Neural cell (in vitro differentiated cells): ENCODE measurements around the gene FOXO3. TPM values are rescaled to one million over a fixed set of nuclear protein-coding genes. Genes with fewer than 3 reads are reported as not detected.

ENCODE experiments used
- H2AFZ ChIP-seq: fragments of 200-600, 300-800 bp; sonication (generic), shearing (Covaris generic); 2 replicates; pipeline ENCODE4 v1.6.0; 2014; ENCODE audit warnings: low read depth, mild to moderate bottlenecking, antibody characterized with exemption, low read length, moderate library complexity
- H3F3A ChIP-seq: fragments of 200-600 bp; shearing (Covaris generic); 2 replicates; pipeline ENCODE4 v1.6.1; 2016; ENCODE audit warnings: mild to moderate bottlenecking, moderate library complexity, mixed read lengths, antibody characterized with exemption, low read length; ENCODE audit not compliant: insufficient read depth, poor library complexity, severe bottlenecking
- H3K27ac ChIP-seq: fragments of 200-600, 300-800 bp; sonication (generic), shearing (Covaris generic); 2 replicates; pipeline ENCODE4 v1.5.1; 2014; ENCODE audit warnings: mild to moderate bottlenecking, low read length, moderate library complexity
- H3K27me3 ChIP-seq: fragments of 300-800, 200-600 bp; sonication (generic), shearing (Covaris generic); 2 replicates; pipeline ENCODE4 v1.6.0; 2014; ENCODE audit warnings: mild to moderate bottlenecking, low read depth, low read length, moderate library complexity; ENCODE audit not compliant: insufficient read depth
- H3K36me3 ChIP-seq: fragments of 300-800, 200-600 bp; sonication (generic), shearing (Covaris generic); 2 replicates; pipeline ENCODE4 v1.5.1; 2014; ENCODE audit warnings: mild to moderate bottlenecking, antibody characterized with exemption, low read length, moderate library complexity; ENCODE audit not compliant: insufficient read depth
- H3K4me2 ChIP-seq: fragments of 300-800, 200-600 bp; sonication (generic), shearing (Covaris generic); 2 replicates; pipeline ENCODE4 v1.6.0; 2014; ENCODE audit warnings: mild to moderate bottlenecking, low read length
- H3K4me3 ChIP-seq: fragments of 300-800, 200-600 bp; sonication (generic), shearing (Covaris generic); 2 replicates; pipeline ENCODE4 v1.5.1; 2014; ENCODE audit warnings: mild to moderate bottlenecking, low read length, moderate library complexity
- H3K79me2 ChIP-seq: fragments of 200-600 bp; shearing (Covaris generic); replicated peaks from 2 replicates; pipeline ENCODE4 v1.6.0; 2014; ENCODE audit warnings: mild to moderate bottlenecking, low read length, moderate library complexity; ENCODE audit not compliant: insufficient read depth
- H3K9ac ChIP-seq: fragments of 300-800, 200-600 bp; sonication (generic), shearing (Covaris generic); 2 replicates; pipeline ENCODE4 v1.6.1; 2016; ENCODE audit warnings: mild to moderate bottlenecking, low read length, mixed read lengths
- H3K9me2 ChIP-seq: fragments of 200-600 bp; shearing (Covaris generic); 2 replicates; pipeline ENCODE4 v1.6.1; 2016; ENCODE audit warnings: mild to moderate bottlenecking, low read length, mixed read lengths; ENCODE audit not compliant: insufficient read depth
- H3K9me3 ChIP-seq: fragments of 200-600, 300-800 bp; sonication (generic), shearing (Covaris generic); 2 replicates; pipeline ENCODE4 v1.6.1; 2016; ENCODE audit warnings: mild to moderate bottlenecking, mixed run types, low read length, moderate library complexity, mixed read lengths
- H4K20me1 ChIP-seq: fragments of 200-600 bp; shearing (Covaris generic); 2 replicates; pipeline ENCODE4 v1.6.1; 2016; ENCODE audit warnings: mild to moderate bottlenecking, mixed run types; ENCODE audit not compliant: insufficient read depth
- CTCF ChIP-seq: fragments of 450-650 bp; IDR thresholded peaks from 2 replicates; pipeline ENCODE4 v1.5.1; 2014; ENCODE audit warnings: antibody characterized with exemption, mild to moderate bottlenecking, moderate library complexity; ENCODE audit not compliant: poor library complexity, severe bottlenecking
- EP300 ChIP-seq: fragments of 450-650 bp; conservative IDR thresholded peaks from 2 replicates; pipeline ENCODE4 v1.6.1; 2014; ENCODE audit warnings: antibody characterized with exemption, mild to moderate bottlenecking, moderate library complexity; ENCODE audit not compliant: poor library complexity, severe bottlenecking
- EZH2 ChIP-seq: fragments of 200-600, 300-800 bp; shearing (Covaris generic), sonication (generic); IDR thresholded peaks from 2 replicates; pipeline ENCODE4 v1.6.1; 2014; ENCODE audit warnings: antibody characterized with exemption, low read length, borderline replicate concordance, mild to moderate bottlenecking; ENCODE audit not compliant: insufficient read depth, poor library complexity, severe bottlenecking
- MXI1 ChIP-seq: fragments of 450-650 bp; conservative IDR thresholded peaks from 2 replicates; pipeline ENCODE4 v1.6.1; 2014; ENCODE audit warnings: antibody characterized with exemption, mild to moderate bottlenecking; ENCODE audit not compliant: poor library complexity, severe bottlenecking
- POLR2AphosphoS5 ChIP-seq: IDR thresholded peaks from 2 replicates; pipeline ENCODE4 v1.6.1; 2012
- RAD21 ChIP-seq: fragments of 450-650 bp; conservative IDR thresholded peaks from 2 replicates; pipeline ENCODE4 v1.6.1; 2014; ENCODE audit warnings: antibody characterized with exemption, mild to moderate bottlenecking, moderate library complexity
- REST ChIP-seq: IDR thresholded peaks from 2 replicates; pipeline ENCODE4 v1.6.1; 2012; ENCODE audit warnings: borderline replicate concordance
- SMC3 ChIP-seq: fragments of 450-650 bp; conservative IDR thresholded peaks from 2 replicates; pipeline ENCODE4 v1.6.1; 2014; ENCODE audit warnings: antibody characterized with exemption, mild to moderate bottlenecking, moderate library complexity; ENCODE audit not compliant: poor library complexity
- TAF1 ChIP-seq: IDR thresholded peaks from 2 replicates; pipeline ENCODE4 v1.6.1; 2012; ENCODE audit warnings: low read depth
- polyA plus RNA-seq: library from polyadenylated mRNA; depleted of rRNA; stranded (reverse); fragments of >200 nt; gene quantifications from 2 replicates; pipeline ENCODE4 v1.2.3, GENCODE V29; 2014

FOXO3 gene
- polyA plus RNA-seq, 1 donor from 2014 or later = 21.3 TPM

GRCh38 chr6:108716801-108717791 lies 156.4 kb downstream of the FOXO3 start:
- H3K4me3 ChIP-seq = no peak overlapping the region
- no peak overlapping the region for H2AFZ ChIP-seq
- no peak overlapping the region for H3K4me2 ChIP-seq
- no peaks in the 10 kb centered on the region for H3F3A ChIP-seq
- no peaks in the 10 kb centered on the region for H3K27me3 ChIP-seq
- H3K9me2 ChIP-seq = no peaks in the 10 kb centered on the region
- no peak overlapping the region for H3K9ac ChIP-seq
- H3K79me2 ChIP-seq = no peaks in the 10 kb centered on the region
- no peaks in the 10 kb centered on the region for H3K36me3 ChIP-seq
- TF ChIP-seq POLR2AphosphoS5 = no peak
- no peak for TF ChIP-seq EP300
- no peak for TF ChIP-seq EZH2
- no peak for TF ChIP-seq SMC3
- no peak for TF ChIP-seq MXI1
- TF ChIP-seq REST = no peak
- no peak for TF ChIP-seq TAF1
- TF ChIP-seq CTCF = no peak
- TF ChIP-seq RAD21 = no peak
- H3K27ac ChIP-seq = no peak overlapping the region
- H4K20me1 ChIP-seq = no peaks in the 10 kb centered on the region
- no peaks in the 10 kb centered on the region for H3K9me3 ChIP-seq

- H3K27ac ChIP-seq = no peak overlapping the region
- H2AFZ ChIP-seq = no peak overlapping the region
- H3K9me3 ChIP-seq = no peaks in the 10 kb centered on the region
- no peaks in the 10 kb centered on the region for H4K20me1 ChIP-seq
- H3K9me2 ChIP-seq = no peaks in the 10 kb centered on the region
- no peak overlapping the region for H3K4me3 ChIP-seq
- TF ChIP-seq SMC3 = no peak
- no peak for TF ChIP-seq RAD21
- TF ChIP-seq REST = no peak
- no peak for TF ChIP-seq CTCF
- no peaks in the 10 kb centered on the region for H3K36me3 ChIP-seq
- H3K27me3 ChIP-seq = no peaks in the 10 kb centered on the region
- no peaks in the 10 kb centered on the region for H3F3A ChIP-seq
- no peak overlapping the region for H3K9ac ChIP-seq
- H3K4me2 ChIP-seq = no peak overlapping the region
- no peaks in the 10 kb centered on the region for H3K79me2 ChIP-seq
Measured at GRCh38 chr6:108719477-108719876, 158.8 kb downstream of the FOXO3 start.
